ENCODE results near the gene KCNMA1. TPM values are rescaled to one million over a fixed set of nuclear protein-coding genes. Genes with fewer than 3 reads are reported as not detected.

The KCNMA1 gene
- total and polyA plus RNA-seq, 9 of the 15 experiments (the other 6 are each of a cell fraction or from before 2014, with no cell fraction given), result 0.01 to 0.95 (median 0.15) TPM; not detected in 4

DNA sequence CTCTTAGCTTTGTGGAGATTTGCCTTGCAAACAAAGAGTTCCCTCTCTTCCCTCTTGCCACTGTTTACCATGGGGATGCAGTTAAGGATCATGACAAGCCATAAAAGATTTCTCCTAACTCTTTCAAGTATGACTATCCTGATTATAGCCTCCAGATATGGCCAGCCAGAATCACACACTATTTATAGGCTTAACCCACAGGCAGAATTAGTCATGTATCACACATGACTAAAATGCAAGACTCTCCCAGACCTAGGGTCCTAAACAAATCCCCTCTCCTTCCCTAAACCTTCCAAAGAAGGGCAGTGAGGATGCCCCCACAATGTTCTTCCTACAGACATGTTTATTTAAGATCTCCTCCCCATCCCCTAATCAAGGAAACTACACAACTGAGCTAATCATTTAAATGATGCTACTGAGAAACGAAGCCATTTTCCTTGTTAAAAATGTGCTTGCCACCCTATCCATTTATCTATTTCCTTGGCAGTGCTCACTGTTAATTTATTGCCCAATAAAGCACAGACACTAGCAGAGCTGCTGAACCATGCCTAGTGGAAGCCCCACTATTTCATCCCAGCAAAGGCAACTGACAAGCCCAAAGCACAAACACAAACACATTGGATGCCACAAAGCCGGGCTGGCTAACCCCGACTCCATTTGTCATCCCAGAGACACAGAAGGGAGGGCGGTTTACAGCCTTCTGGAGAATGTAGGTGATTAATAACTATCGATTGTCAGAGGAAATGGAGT, 363.4 kb downstream of the KCNMA1 start (continued):
- TF ChIP-seq LARP7 (IDR thresholded peaks at IDR 0.05) (no peak), ZNF263 (CRISPR knock-in tag; IDR thresholded peaks at IDR 0.05; ENCODE audit: borderline replicate concordance) (no peak)

DNA sequence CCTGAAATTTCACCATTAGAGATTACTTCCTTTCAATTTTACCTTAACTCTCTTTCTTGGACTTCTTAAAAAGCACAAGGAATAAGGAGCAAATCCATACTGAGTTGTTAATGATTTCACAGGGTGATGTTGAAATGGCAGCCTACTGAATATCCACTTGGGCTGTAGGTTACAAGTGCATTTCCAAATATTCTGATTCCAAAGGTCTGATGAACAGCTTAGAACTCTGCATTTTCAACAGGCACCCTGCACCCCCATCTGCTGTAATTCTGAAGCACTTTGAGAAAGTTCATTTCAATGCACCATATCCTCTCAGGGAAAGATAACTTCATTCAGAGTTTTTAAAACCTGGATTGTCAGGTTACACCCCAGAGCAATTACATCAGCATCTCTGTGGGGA, 368.4 kb downstream of the KCNMA1 start:
- Histone ChIP-seq H3K36me3 (ENCODE audit: control insufficient read depth, insufficient read depth, low read length) (no peaks in the 10 kb centered on the region), H3K9me3 (replicated peaks; ENCODE audit: control insufficient read depth, insufficient read depth, low read depth, low read length) (no peaks in the 10 kb centered on the region), H3K9me1 (ENCODE audit: control insufficient read depth, insufficient read depth, low read length) (no peaks in the 10 kb centered on the region), H3K9ac (ENCODE audit: insufficient read depth in 1 of 2, low read depth in 2 of 2, low read length in 2 of 2) (no peak overlapping the region), H4K20me1 (replicated peaks; ENCODE audit: control insufficient read depth, insufficient read depth, low read length) (no peaks in the 10 kb centered on the region), H3K4me3 (no peak overlapping the region), H3K27ac (ENCODE audit: extremely low read depth, low read depth, low read length) (no peak overlapping the region), H3K4me1 (replicated peaks in 1 of 2; ENCODE audit: control insufficient read depth in 2 of 2, insufficient read depth in 2 of 2, low read length in 2 of 2) (no peaks in the 10 kb centered on the region), H3K4me2 (ENCODE audit: insufficient read depth, low read length) (no peak overlapping the region), H3K79me2 (ENCODE audit: control insufficient read depth, insufficient read depth, low read length) (no peaks in the 10 kb centered on the region), H2AFZ (ENCODE audit: low read depth, low read length) (no peak overlapping the region), H3K27me3 (ENCODE audit: control insufficient read depth in 2 of 2, insufficient read depth in 2 of 2, low read length in 2 of 2) (no peaks in the 10 kb centered on the region)
- CTCF ChIA-PET (ENCODE audit: low intra/inter-chr PET ratio), result no interaction called here
- intact Hi-C loops (cut with micrococcal nuclease), result no loop called here
- no TSS peak for BruUV-seq (replicated peaks)
- in situ Hi-C loops (cut with MboI), result no loop called here
- ATAC-seq, result no peak
- POLR2A ChIA-PET, result no interaction called here
- DNase-seq (ENCODE audit: extremely low read depth in 1 of 4, low spot score in 3 of 4), result no peak
- FAIRE-seq, result no peak
- TF ChIP-seq RFX1 (IDR thresholded peaks at IDR 0.05) (no peak), KHSRP (IDR thresholded peaks at IDR 0.05) (no peak), SRSF9 (IDR thresholded peaks at IDR 0.05; ENCODE audit: borderline replicate concordance, low read depth, low read length) (no peak), ZNF431 (CRISPR knock-in tag; IDR thresholded peaks at IDR 0.05) (no peak), TARDBP (IDR thresholded peaks at IDR 0.05) (no peak), PBX2 (CRISPR knock-in tag; IDR thresholded peaks at IDR 0.05; ENCODE audit: low read depth) (no peak), PBX2 (tag; conservative IDR thresholded peaks at IDR 0.05; ENCODE audit: low read depth) (no peak), SMAD3 (CRISPR knock-in tag; conservative IDR thresholded peaks at IDR 0.05) (no peak), ZNF57 (CRISPR knock-in tag; IDR thresholded peaks at IDR 0.05) (no peak), POLR2G (IDR thresholded peaks at IDR 0.05; ENCODE audit: low read depth, low read length) (no peak), TAF7 (tag; IDR thresholded peaks at IDR 0.05) (no peak)
- TF ChIP-seq, protein P1, sequence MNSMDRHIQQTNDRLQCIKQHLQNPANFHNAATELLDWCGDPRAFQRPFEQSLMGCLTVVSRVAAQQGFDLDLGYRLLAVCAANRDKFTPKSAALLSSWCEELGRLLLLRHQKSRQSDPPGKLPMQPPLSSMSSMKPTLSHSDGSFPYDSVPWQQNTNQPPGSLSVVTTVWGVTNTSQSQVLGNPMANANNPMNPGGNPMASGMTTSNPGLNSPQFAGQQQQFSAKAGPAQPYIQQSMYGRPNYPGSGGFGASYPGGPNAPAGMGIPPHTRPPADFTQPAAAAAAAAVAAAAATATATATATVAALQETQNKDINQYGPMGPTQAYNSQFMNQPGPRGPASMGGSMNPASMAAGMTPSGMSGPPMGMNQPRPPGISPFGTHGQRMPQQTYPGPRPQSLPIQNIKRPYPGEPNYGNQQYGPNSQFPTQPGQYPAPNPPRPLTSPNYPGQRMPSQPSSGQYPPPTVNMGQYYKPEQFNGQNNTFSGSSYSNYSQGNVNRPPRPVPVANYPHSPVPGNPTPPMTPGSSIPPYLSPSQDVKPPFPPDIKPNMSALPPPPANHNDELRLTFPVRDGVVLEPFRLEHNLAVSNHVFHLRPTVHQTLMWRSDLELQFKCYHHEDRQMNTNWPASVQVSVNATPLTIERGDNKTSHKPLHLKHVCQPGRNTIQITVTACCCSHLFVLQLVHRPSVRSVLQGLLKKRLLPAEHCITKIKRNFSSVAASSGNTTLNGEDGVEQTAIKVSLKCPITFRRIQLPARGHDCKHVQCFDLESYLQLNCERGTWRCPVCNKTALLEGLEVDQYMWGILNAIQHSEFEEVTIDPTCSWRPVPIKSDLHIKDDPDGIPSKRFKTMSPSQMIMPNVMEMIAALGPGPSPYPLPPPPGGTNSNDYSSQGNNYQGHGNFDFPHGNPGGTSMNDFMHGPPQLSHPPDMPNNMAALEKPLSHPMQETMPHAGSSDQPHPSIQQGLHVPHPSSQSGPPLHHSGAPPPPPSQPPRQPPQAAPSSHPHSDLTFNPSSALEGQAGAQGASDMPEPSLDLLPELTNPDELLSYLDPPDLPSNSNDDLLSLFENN (IDR thresholded peaks at IDR 0.05; ENCODE audit: low read depth in 2 of 2, low read length in 2 of 2), result no peak
